Measurements from ENCODE around the gene MAN1C1. TPM values are rescaled to one million over a fixed set of nuclear protein-coding genes. Genes with fewer than 3 reads are reported as not detected.
A peak's percentile ranks its signal among the peaks of the same experiment; 100 is the strongest.

Gene MAN1C1
- total and polyA plus RNA-seq, 9 of the 15 experiments (the other 6 are each of a cell fraction or from before 2014, with no cell fraction given): 0.04 to 0.44 (median 0.10) TPM; not detected in 3

- intact Hi-C loops (cut with micrococcal nuclease) (loop anchor here (2.0 kb wide), 1 partner anchor 201 kb away; no protein-coding TSS in a partner anchor), in situ Hi-C loops (cut with MboI) (loop anchor here (10.0 kb wide), 1 partner anchor 405 kb away; no protein-coding TSS in a partner anchor)
- Histone ChIP-seq H3K4me2 (ENCODE audit: insufficient read depth, low read length) (no peak overlapping the region), H4K20me1 (replicated peaks; ENCODE audit: control insufficient read depth, insufficient read depth, low read length) (peaks cover 4% of the 10 kb centered on the region; the same call in 1 of the 2 replicates), H3K9me1 (ENCODE audit: control insufficient read depth, insufficient read depth, low read length) (no peaks in the 10 kb centered on the region), H3K4me1 (replicated peaks in 1 of 2; ENCODE audit: control insufficient read depth in 2 of 2, insufficient read depth in 2 of 2, low read length in 2 of 2) (peaks cover 2 to 48% of the 10 kb centered on the region in 2 experiments; a peak in 3 of 5 replicates), H3K9ac (ENCODE audit: insufficient read depth in 1 of 2, low read depth in 2 of 2, low read length in 2 of 2) (peak overlapping the region in 1 of 2 experiments; percentile 14; a peak in 1 of 4 replicates), H3K79me2 (ENCODE audit: control insufficient read depth, insufficient read depth, low read length) (no peaks in the 10 kb centered on the region), H3K27me3 (ENCODE audit: control insufficient read depth in 2 of 2, insufficient read depth in 2 of 2, low read length in 2 of 2) (no peaks in the 10 kb centered on the region), H3K36me3 (ENCODE audit: control insufficient read depth, insufficient read depth, low read length) (no peaks in the 10 kb centered on the region), H3K4me3 (no peak overlapping the region), H3K9me3 (replicated peaks; ENCODE audit: control insufficient read depth, insufficient read depth, low read depth, low read length) (no peaks in the 10 kb centered on the region), H2AFZ (ENCODE audit: low read depth, low read length) (no peak overlapping the region), H3K27ac (ENCODE audit: extremely low read depth, low read depth, low read length) (no peak overlapping the region)
- ATAC-seq (peak; percentile 35), DNase-seq (ENCODE audit: extremely low read depth in 1 of 4, low spot score in 3 of 4) (no peak), FAIRE-seq (no peak)
- ChIA-PET POLR2A (interaction anchor here (0.7 to 1.1 kb wide), 4 partner anchors 14 to 1609 kb away, joined by 3 to 4 read pairs (median 3); no protein-coding TSS in a partner anchor), CTCF (ENCODE audit: low intra/inter-chr PET ratio) (interaction anchor here (1.7 kb wide), 1 partner anchor 201 kb away, joined by 14 read pairs; no protein-coding TSS in a partner anchor)
- BruUV-seq (replicated peaks): no TSS peak
- 72% methylated on average over 7 of the region's 7 CpGs for WGBS (ENCODE audit: insufficient coverage, low coverage, missing lambda C conversion rate)
- TF ChIP-seq SP2 (IDR thresholded peaks at IDR 0.05; ENCODE audit: extremely low read depth, low read depth, low read length, poor library complexity, severe bottlenecking) (no peak), ZNF277 (CRISPR knock-in tag; IDR thresholded peaks at IDR 0.05; ENCODE audit: borderline replicate concordance) (0 out of 2 replicates have a peak, but pooled peaks have one; percentile 29), GABPB1 (CRISPR knock-in tag; IDR thresholded peaks at IDR 0.05) (0 out of 2 replicates have a peak, but pooled peaks have one; percentile 8), TBL1XR1 (IDR thresholded peaks at IDR 0.05; ENCODE audit: low read length in 2 of 2) (no peak), HDAC8 (tag; IDR thresholded peaks at IDR 0.05) (no peak), STAG1 (CRISPR knock-in tag; IDR thresholded peaks at IDR 0.05; ENCODE audit: borderline replicate concordance) (peak; percentile 19; the same call in 1 of the 2 replicates), RAD21 (CRISPR knock-in tag; conservative IDR thresholded peaks at IDR 0.05 in 1 of 2, IDR thresholded peaks at IDR 0.05 in 1 of 2) (peak in 1 of 2 experiments; percentile 40; a peak in 2 of 4 replicates), HMGN3 (IDR thresholded peaks at IDR 0.05; ENCODE audit: borderline replicate concordance, extremely low read depth, insufficient read length, low read depth, low read length) (peak; percentile 18), FOSL1 (tag; conservative IDR thresholded peaks at IDR 0.05) (no peak), MCM7 (IDR thresholded peaks at IDR 0.05) (no peak), EHMT2 (IDR thresholded peaks at IDR 0.05) (no peak), ZFP1 (CRISPR knock-in tag; IDR thresholded peaks at IDR 0.05) (no peak), HNRNPLL (IDR thresholded peaks at IDR 0.05; ENCODE audit: low read depth, low read length, poor library complexity, severe bottlenecking) (no peak), CCNT2 (IDR thresholded peaks at IDR 0.05; ENCODE audit: borderline replicate concordance, extremely low read depth, insufficient read length, low read depth, low read length) (no peak), FOXK1 (CRISPR knock-in tag; IDR thresholded peaks at IDR 0.05; ENCODE audit: borderline replicate concordance) (no peak), NRF1 (conservative IDR thresholded peaks at IDR 0.05 in 1 of 2, IDR thresholded peaks at IDR 0.05 in 1 of 2) (no peak), ZNF512 (tag; IDR thresholded peaks at IDR 0.05) (no peak), ZNF79 (CRISPR knock-in tag; IDR thresholded peaks at IDR 0.05; ENCODE audit: low read depth) (no peak)
Measured at GRCh38 chr1:25809929-25810328, 193.3 kb downstream of the MAN1C1 start.
